ENCODE results near the gene DUOXA2. TPM values are rescaled to one million over a fixed set of nuclear protein-coding genes. Genes with fewer than 3 reads are reported as not detected.
A peak's percentile ranks its signal among the peaks of the same experiment; 100 is the strongest.
"Not testable (repeated sequence)": the region's sequence is repeated elsewhere in the genome, so short reads cannot be mapped to it uniquely, and the experiment has no call there.

DUOXA2 gene
- total RNA-seq, 3 donors from 2014 or later, result not detected

DNA sequence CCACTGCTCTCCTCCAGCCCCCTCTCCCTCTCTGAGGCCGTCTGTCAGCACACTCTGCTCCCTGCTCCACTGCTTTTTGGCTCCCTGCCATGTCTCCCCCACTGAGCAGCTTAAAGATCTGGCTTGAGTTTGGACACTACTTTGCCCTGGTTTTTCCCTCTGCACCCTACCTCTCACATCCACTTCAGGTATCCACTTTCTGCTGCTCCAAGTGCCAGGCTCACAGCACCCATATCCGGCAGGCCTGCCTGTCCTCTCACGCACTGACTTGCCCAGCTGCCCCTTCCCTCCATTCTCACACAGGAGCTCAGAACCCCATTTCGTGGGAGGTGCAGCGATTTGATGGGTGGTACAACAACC lies 19.4 kb downstream of the DUOXA2 start:
- no peaks in the 10 kb centered on the region for H3K9me3 Mint-ChIP-seq
- DNase-seq (no peak), ATAC-seq (no peak)
- H3K4me3 Mint-ChIP-seq, result no peak overlapping the region
- no peaks in the 10 kb centered on the region for H3K36me3 Mint-ChIP-seq (ENCODE audit: insufficient read depth)
- H3K4me1 Mint-ChIP-seq (ENCODE audit: low read depth), result peaks cover 18% of the 10 kb centered on the region
- H3K27me3 Mint-ChIP-seq (ENCODE audit: low read depth), result peaks cover 55% of the 10 kb centered on the region

GRCh38 chr15:45134046-45134445 lies 19.9 kb downstream of the DUOXA2 start:
- no peak for DNase-seq
- no peak for ATAC-seq
- Mint-ChIP-seq H3K36me3 (ENCODE audit: insufficient read depth) (no peaks in the 10 kb centered on the region), H3K4me1 (ENCODE audit: low read depth) (peaks cover 15% of the 10 kb centered on the region), H3K27me3 (ENCODE audit: low read depth) (peaks cover 50% of the 10 kb centered on the region), H3K4me3 (peak overlapping the region; percentile 71), H3K9me3 (no peaks in the 10 kb centered on the region)

- ATAC-seq (peak; percentile 67 to 74), DNase-seq (peak; percentile 27)
- Mint-ChIP-seq H3K27me3 (ENCODE audit: low read depth) (peaks cover 47% of the 10 kb centered on the region), H3K4me1 (ENCODE audit: low read depth) (peaks cover 15% of the 10 kb centered on the region), H3K4me3 (peak overlapping the region; percentile 71), H3K9me3 (no peaks in the 10 kb centered on the region), H3K36me3 (ENCODE audit: insufficient read depth) (no peaks in the 10 kb centered on the region)
Observed at GRCh38 chr15:45134682-45135604, 20.8 kb downstream of the DUOXA2 start.

- not testable (repeated sequence) for H3K4me3 Mint-ChIP-seq
- H3K4me1 Mint-ChIP-seq (ENCODE audit: low read depth), result peaks cover 11% of the 10 kb centered on the region
- peak; percentile 19 to 29 for ATAC-seq
Observed at GRCh38 chr15:45135705-45136377, 21.7 kb downstream of the DUOXA2 start.

DNA sequence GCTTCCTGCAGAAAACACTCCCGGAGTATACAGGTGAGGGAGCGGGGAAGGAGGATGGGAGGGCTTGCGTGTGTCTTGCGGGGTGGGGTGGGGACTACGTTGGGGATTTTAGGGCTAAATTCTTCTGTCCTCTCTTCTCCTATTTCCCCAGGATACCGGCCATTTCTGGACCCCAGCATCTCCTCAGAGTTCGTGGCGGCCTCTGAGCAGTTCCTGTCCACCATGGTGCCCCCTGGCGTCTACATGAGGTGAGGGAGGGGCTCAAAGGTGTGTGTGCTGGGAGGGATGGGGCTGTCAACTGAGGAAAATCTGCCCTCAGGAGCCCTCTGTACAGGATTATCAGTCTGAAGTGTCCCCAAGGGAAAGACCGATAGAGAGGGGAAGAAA lies 22.2 kb downstream of the DUOXA2 start:
- ATAC-seq, result no peak
- H3K9me3 Mint-ChIP-seq, result no peaks in the 10 kb centered on the region
- peaks cover 11% of the 10 kb centered on the region for H3K4me1 Mint-ChIP-seq (ENCODE audit: low read depth)
- peak overlapping the region; percentile 55 for H3K4me3 Mint-ChIP-seq
- no peaks in the 10 kb centered on the region for H3K36me3 Mint-ChIP-seq (ENCODE audit: insufficient read depth)
- DNase-seq, result no peak
- H3K27me3 Mint-ChIP-seq (ENCODE audit: low read depth), result peaks cover 35% of the 10 kb centered on the region

More at GRCh38 chr15:45135705-45136377, 21.7 kb downstream of the DUOXA2 start:
- H3K9me3 Mint-ChIP-seq; H3K36me3 Mint-ChIP-seq (ENCODE audit: insufficient read depth); DNase-seq: not testable (repeated sequence)
- H3K27me3 Mint-ChIP-seq (ENCODE audit: low read depth), result peaks cover 39% of the 10 kb centered on the region

GRCh38 chr15:45137703-45138102 lies 23.6 kb downstream of the DUOXA2 start:
- no peaks in the 10 kb centered on the region for H3K9me3 Mint-ChIP-seq
- no peak for ATAC-seq
- H3K36me3 Mint-ChIP-seq (ENCODE audit: insufficient read depth), result no peaks in the 10 kb centered on the region
- H3K4me3 Mint-ChIP-seq, result no peak overlapping the region
- DNase-seq, result no peak
- peaks cover 33% of the 10 kb centered on the region for H3K27me3 Mint-ChIP-seq (ENCODE audit: low read depth)
- H3K4me1 Mint-ChIP-seq (ENCODE audit: low read depth), result peaks cover 11% of the 10 kb centered on the region

DNA sequence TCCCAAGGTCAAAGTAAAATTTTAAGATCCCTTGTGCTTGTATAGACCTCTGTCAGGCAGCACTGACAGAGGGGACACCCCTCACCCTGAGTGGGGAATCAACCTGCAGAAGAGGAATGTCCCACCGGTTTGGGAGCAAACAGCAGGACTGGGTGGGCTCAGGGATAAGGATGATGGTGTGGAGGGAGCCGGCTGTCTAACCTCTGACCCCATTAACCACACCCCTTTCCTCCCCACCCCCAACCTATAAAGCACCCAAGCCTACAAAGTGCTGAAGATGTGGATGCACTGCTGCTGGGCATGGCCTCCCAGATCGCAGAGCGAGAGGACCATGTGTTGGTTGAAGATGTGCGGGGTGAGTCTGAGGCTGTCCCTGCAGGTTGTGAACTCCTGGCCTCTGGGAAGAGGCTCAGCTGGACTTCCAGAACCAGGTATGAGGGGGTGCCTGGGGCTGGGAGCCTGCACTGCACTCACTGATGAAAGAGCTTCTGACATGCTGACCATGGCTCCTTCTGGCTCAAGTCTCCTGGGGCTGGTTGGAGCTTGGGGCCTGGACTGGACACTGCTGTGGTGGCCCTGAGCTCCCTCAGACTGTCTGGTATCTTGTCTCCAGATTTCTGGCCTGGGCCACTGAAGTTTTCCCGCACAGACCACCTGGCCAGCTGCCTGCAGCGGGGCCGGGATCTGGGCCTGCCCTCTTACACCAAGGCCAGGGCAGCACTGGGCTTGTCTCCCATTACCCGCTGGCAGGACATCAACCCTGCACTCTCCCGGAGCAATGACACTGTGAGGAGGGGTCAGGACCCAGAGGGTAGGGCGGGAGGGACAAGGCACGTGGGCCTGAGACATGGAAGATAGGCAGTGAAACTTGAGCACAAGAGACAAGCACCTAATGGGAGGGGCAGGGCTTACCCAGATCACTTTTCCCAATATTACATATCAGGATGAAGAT lies 25.0 kb downstream of the DUOXA2 start:
- no peak for ATAC-seq
- H3K36me3 Mint-ChIP-seq (ENCODE audit: insufficient read depth), result no peaks in the 10 kb centered on the region
- no peak for DNase-seq
- H3K4me3 Mint-ChIP-seq, result no peak overlapping the region
- H3K27me3 Mint-ChIP-seq (ENCODE audit: low read depth), result peaks cover 19% of the 10 kb centered on the region
- peaks cover 11% of the 10 kb centered on the region for H3K4me1 Mint-ChIP-seq (ENCODE audit: low read depth)
- H3K9me3 Mint-ChIP-seq, result no peaks in the 10 kb centered on the region

DNA sequence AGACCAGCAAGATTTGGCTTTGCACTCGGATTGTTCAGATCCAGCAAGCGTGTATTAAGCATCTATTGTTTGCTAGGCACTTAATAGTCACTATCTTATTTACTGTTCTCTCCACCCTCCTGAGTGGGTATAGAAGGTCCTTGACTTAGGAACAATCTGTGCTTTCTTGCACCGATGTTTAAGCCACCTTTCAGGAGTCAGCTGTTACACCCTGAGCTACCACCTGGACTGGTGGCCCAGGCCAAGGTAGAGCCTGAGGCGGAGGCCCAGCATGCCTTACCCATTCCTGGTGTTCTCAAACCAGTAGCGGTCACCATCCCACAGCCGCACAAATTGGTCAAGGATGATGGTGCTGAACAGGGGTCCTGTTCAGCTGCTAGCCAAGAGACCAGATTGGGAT lies 25.6 kb downstream of the DUOXA2 start:
- Mint-ChIP-seq H3K4me1 (ENCODE audit: low read depth) (peaks cover 8% of the 10 kb centered on the region), H3K9me3 (no peaks in the 10 kb centered on the region), H3K4me3 (no peak overlapping the region), H3K27me3 (ENCODE audit: low read depth) (peaks cover 12% of the 10 kb centered on the region), H3K36me3 (ENCODE audit: insufficient read depth) (no peaks in the 10 kb centered on the region)
- DNase-seq (no peak), ATAC-seq (no peak)

DNA sequence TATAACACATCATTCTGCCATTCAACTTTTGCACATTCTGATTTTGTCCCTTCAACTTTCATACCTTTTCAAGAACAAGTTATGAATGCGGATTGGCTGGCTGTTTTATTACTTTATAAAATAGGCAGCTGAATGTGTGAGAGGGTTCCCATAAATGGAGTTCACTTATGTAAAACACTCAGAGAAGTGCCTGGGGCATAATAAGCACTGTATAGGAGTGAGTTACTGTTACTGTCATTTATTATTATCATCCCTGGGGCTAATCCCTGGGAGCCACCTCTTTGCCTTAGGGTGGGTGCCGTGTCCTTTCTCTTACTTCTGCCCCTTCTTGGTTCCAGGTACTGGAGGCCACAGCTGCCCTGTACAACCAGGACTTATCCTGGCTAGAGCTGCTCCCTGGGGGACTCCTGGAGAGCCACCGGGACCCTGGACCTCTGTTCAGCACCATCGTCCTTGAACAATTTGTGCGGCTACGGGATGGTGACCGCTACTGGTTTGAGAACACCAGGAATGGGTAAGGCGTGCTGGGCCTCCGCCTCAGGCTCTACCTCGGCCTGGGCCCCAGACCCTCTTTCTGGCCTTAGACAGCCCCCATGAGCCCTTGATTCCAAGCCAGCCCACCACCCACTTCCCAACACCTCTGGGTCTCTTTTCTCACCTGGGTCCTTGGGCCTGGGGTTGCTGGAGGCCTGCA lies 26.6 kb downstream of the DUOXA2 start:
- no peak for DNase-seq
- Mint-ChIP-seq H3K9me3 (no peaks in the 10 kb centered on the region), H3K4me1 (ENCODE audit: low read depth) (peaks cover 5% of the 10 kb centered on the region), H3K4me3 (no peak overlapping the region), H3K36me3 (ENCODE audit: insufficient read depth) (no peaks in the 10 kb centered on the region), H3K27me3 (ENCODE audit: low read depth) (peaks cover 10% of the 10 kb centered on the region)
- ATAC-seq, result no peak

DNA sequence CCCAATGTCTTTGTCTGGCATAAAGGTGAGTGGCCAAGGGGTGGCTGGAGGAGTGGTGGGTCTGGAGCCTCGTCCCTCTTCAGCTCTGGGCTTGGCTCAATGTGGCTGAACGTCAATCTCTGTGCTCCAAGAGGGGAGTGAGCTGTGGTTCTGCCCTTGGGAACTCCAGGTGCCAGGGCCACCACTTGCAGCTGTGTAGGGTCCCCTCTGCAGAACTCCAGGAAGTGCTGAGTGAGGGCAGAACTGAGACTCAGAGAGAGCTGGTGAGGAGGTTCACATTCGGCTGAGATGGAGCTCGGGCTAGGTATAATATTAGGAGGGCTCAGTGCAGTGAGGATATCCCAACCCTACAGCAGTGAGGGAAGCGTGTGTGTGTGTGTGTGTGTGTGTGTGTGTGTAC lies 27.3 kb downstream of the DUOXA2 start:
- DNase-seq (no peak), ATAC-seq (no peak)
- Mint-ChIP-seq H3K36me3 (ENCODE audit: insufficient read depth) (no peaks in the 10 kb centered on the region), H3K9me3 (no peaks in the 10 kb centered on the region), H3K4me3 (no peak overlapping the region), H3K4me1 (ENCODE audit: low read depth) (peaks cover 2% of the 10 kb centered on the region), H3K27me3 (ENCODE audit: low read depth) (peaks cover 5% of the 10 kb centered on the region)

GRCh38 chr15:45143056-45143455 lies 28.9 kb downstream of the DUOXA2 start:
- H3K27me3 Mint-ChIP-seq (ENCODE audit: low read depth), result no peaks in the 10 kb centered on the region
- DNase-seq (no peak), ATAC-seq (no peak)
- no peaks in the 10 kb centered on the region for H3K4me1 Mint-ChIP-seq (ENCODE audit: low read depth)
- H3K4me3 Mint-ChIP-seq, result no peak overlapping the region
- H3K36me3 Mint-ChIP-seq (ENCODE audit: insufficient read depth), result no peaks in the 10 kb centered on the region
- H3K9me3 Mint-ChIP-seq, result no peaks in the 10 kb centered on the region

DNA sequence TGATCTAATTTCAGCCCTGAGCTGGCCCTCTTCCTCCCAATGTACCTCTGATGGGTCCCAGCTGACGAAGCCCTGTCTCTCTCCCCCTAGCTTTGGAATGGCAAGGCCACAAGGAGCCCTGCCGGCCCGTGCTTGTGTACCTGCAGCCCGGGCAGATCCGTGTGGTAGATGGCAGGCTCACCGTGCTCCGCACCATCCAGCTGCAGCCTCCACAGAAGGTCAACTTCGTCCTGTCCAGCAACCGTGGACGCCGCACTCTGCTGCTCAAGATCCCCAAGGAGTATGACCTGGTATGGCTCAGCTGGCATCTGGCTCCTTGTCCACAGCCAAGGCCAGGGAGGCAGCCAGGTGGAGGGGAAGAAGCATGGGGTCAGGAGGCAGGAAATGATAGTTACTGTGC lies 29.8 kb downstream of the DUOXA2 start:
- ATAC-seq (no peak), DNase-seq (no peak)
- Mint-ChIP-seq H3K4me1 (ENCODE audit: low read depth) (no peaks in the 10 kb centered on the region), H3K27me3 (ENCODE audit: low read depth) (no peaks in the 10 kb centered on the region), H3K4me3 (no peak overlapping the region), H3K9me3 (no peaks in the 10 kb centered on the region), H3K36me3 (ENCODE audit: insufficient read depth) (no peaks in the 10 kb centered on the region)

DNA sequence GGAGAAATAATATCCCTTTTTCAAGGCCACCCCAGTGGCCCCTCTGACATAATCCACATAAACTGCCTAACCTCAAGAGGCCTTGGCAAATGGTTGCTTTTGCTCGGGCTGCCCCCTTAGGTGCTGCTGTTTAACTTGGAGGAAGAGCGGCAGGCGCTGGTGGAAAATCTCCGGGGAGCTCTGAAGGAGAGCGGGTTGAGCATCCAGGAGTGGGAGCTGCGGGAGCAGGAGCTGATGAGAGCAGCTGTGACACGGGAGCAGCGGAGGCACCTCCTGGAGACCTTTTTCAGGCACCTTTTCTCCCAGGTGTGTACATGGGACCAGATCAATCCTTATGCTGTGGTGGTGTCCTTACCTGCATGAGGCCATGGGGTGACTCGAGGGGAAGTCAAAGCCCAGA lies 30.6 kb downstream of the DUOXA2 start:
- Mint-ChIP-seq H3K36me3 (ENCODE audit: insufficient read depth) (no peaks in the 10 kb centered on the region), H3K4me3 (no peak overlapping the region), H3K27me3 (ENCODE audit: low read depth) (no peaks in the 10 kb centered on the region), H3K9me3 (no peaks in the 10 kb centered on the region), H3K4me1 (ENCODE audit: low read depth) (no peaks in the 10 kb centered on the region)
- DNase-seq, result no peak
- no peak for ATAC-seq

GRCh38 chr15:45146405-45146804 lies 32.3 kb downstream of the DUOXA2 start:
- Mint-ChIP-seq H3K4me1 (ENCODE audit: low read depth) (no peaks in the 10 kb centered on the region), H3K4me3 (no peak overlapping the region), H3K36me3 (ENCODE audit: insufficient read depth) (peaks cover 3% of the 10 kb centered on the region), H3K9me3 (no peaks in the 10 kb centered on the region), H3K27me3 (ENCODE audit: low read depth) (no peaks in the 10 kb centered on the region)
- ATAC-seq (no peak), DNase-seq (no peak)

All from activated T-cell treated with anti-CD3 and anti-CD28 coated beads, Interleukin-2, amount 50 U/mL, for 4 hours (primary cell).